HG03521 (cell line): ENCODE data around the gene TAF5.
"Not testable (repeated sequence)": the region's sequence is repeated elsewhere in the genome, so short reads cannot be mapped to it uniquely, and the experiment has no call there.

Experiments used
- ATAC-seq: cut with Tn5 transposase; IDR thresholded peaks from one replicate; pipeline ENCODE4 v1.9.1; 2021; ENCODE audit warnings: mild to moderate bottlenecking, moderate library complexity; ENCODE audit not compliant: unreplicated experiment

TAF5 gene

DNA sequence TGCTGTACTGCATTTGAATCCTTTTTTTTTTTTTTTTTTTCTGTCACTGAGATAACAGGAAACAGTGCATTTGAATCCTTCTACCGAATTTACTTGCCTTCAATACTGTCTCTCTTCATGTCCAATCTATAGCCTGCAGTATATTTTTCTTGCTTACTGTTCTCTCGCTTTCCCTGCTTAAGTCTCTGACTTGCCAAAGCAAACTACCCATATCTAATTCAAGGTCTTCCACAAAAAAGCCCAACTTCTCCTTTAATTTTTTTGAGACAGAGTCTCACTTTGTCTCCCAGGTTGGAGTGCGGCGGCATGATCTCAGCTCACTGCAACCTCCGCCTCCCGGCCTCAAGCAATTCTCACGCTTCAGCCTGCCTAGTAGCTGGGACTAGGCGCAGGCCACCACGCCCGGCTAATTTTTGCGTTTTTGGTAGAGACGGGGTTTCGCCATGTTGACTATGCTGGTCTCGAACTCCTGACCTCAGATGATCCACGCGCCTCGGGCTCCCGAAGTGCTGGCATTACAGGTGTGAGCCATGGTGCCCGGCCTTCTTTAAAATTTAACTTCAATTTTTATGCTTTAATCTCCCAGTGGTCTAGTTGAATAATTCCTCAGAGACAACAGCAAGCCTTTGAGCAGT is 29.5 kb downstream of the TAF5 start:
- ATAC-seq: no peak

- ATAC-seq: no peak
Observed at GRCh38 chr10:103413564-103413963, 45.8 kb downstream of the TAF5 start.

- no peak for ATAC-seq
Observed at GRCh38 chr10:103415581-103415980, 47.8 kb downstream of the TAF5 start.

DNA sequence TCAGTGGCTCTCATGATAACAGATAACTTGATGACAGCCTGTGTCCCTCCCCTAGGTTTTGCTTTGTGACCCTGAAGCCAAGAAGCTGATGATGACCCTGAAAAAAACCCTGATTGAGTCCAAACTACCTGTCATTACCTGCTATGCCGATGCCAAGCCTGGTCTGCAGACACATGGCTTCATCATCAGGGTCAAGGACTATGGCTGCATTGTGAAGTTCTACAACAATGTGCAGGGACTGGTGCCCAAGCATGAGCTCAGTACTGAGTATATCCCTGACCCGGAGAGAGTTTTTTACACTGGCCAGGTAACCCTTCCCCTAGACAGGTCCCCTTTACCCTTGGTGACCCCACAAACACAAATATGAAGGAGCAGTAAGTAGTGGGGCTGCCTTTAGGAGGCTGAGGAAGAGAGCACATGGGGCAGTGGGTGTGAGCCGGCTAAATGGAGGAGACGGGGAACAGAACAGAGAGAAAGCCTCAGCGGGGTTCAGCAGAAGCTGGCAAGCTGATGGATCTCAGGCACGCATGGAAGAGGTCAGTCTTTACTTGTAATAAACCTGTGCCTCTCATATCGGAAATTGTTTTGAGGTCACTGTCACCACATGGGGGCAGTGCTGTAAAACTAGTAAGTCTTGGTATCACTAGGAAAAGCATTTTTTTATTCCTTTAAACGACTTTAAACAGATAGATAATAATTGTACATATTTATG is 48.8 kb downstream of the TAF5 start:
- ATAC-seq: no peak

DNA sequence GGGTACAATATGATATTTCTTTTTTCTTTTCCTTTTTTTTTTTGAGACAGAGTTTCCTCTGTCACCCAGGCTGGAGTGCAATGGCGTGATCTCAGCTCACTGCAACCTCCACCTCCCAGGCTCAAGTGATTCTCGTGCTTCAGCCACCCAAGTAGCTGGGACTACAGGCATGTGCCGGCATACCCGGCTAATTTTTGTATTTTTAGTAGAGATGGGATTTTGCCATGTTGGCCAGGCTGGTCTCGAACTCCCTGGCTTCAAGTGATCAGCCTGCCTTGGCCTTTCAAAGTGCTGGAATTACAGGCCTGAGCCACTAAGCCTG is 49.3 kb downstream of the TAF5 start:
- ATAC-seq: not testable (repeated sequence)

DNA sequence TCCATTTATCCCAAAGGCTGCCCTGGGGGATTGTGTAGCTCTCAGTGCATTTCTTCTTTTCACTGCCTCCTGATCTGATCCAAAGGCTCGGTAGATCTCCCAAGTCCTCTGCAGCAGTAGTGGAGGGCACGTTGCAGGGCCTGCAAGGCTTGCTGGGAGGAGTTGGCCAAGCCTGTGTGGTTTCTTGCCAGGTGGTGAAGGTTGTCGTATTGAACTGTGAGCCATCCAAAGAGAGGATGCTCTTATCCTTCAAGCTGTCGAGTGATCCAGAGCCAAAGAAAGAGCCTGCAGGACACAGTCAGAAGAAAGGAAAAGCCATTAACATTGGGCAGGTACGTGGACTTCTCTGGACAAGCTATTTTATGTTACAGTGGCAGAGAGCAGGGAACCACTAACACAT is 49.8 kb downstream of the TAF5 start:
- ATAC-seq: no peak

DNA sequence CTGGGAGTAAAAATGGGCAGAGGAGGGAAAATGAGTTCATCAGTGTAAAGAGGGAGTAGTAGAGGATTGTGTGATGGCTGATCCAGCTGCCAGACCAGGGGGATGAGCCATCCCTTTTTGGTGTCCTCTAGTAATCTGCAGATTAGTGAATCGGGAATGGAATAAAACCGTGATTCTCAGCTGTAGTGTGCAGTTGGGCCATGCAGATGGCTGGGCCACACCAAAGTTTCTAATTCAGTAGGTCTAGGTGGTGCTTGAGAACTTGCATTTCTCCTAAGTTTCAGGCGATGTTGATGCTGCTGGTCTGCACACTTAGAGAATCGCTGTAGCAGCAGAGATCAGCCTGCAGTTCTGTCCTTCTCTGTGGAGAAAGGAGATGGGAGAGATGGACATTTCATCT is 51.3 kb downstream of the TAF5 start:
- ATAC-seq: no peak

DNA sequence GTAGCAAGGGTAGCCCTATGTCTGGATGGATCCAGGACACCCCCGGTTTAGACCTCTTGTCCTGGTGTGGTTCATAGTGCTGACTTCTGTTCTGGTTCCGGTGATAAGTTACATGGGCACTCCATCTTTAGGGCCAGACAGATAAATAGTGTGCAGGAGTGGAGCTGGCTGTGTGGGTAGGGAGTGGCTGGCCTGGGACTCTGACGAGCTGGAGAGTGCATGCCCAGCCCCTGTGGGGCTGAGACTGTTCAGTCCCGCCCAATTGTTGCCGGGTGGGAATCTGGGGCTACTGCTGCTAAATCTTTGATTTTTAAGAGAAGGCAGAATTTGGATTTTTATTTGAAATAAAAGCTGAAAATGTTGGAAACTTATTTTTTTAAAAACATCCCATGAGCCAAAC is 56.0 kb downstream of the TAF5 start:
- ATAC-seq: no peak

DNA sequence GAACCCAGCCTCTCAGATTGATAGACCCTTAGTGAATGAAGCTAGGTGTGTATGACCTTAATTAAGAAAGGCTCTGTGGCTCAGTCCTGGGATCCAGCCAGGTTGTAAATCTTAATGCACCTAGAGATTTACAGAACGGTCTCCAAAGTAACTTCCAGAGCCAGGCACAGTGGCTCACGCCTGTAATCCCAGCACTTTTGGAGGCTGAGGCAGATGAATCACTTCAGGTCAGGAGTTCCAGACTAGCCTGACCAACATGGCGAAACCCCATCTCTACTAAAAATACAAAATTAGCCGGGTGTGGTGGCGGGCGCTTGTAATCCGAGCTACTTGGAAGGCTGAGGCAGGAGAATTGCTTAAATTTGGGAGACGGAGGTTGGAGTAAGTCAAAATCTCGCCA is 60.1 kb downstream of the TAF5 start:
- ATAC-seq: no peak

DNA sequence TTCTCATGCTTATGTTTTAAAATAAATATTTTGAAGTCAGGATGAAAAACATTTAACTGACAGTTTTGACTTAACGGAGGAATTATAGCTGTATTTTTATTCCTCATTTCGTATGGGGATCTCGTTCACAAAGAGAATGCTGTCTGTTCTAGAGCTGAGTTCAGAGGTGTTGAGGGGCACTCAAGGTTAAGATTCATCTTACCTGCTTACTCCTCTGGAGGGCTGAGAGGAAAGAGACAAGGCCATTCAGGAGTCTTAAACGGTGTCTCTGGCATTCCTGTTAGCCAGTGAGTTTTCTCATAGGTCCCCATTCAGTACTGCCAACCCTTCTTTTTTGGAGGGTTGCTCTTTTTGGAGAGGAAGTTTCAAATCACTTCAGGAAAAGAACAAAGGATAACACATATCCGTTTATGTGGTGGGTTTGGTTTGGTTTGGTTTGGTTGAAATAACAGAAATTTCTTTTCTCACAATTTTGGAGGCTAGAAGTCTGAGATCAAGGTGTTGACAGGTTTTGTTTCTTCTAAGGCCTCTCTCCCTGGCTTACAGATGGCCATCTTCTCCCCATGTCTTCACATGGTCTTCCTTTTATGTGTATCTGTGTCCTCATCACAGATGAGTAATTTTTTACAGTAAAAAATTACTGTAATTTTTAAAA is 61.3 kb downstream of the TAF5 start:
- no peak for ATAC-seq

DNA sequence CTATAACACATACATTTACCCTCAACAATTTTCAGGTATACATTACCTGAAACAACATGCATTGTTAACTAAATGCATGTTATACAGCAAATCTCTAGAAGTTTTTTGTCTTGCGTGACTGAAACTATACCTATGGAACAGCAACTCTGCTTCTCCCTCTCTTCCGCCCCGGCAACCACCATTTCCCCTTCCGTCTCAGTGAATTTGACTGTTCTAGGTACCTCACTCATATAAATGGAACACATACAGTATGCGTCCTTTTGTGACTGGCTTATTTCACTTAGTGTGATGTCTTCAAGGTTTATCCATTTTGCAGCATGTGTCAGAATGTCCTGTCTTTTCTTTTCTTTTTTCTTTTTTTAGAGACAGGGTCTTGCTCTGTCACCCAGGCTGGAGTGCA is 61.9 kb downstream of the TAF5 start:
- no peak for ATAC-seq

- no peak for ATAC-seq
Observed at GRCh38 chr10:103431902-103432301, 64.1 kb downstream of the TAF5 start.

DNA sequence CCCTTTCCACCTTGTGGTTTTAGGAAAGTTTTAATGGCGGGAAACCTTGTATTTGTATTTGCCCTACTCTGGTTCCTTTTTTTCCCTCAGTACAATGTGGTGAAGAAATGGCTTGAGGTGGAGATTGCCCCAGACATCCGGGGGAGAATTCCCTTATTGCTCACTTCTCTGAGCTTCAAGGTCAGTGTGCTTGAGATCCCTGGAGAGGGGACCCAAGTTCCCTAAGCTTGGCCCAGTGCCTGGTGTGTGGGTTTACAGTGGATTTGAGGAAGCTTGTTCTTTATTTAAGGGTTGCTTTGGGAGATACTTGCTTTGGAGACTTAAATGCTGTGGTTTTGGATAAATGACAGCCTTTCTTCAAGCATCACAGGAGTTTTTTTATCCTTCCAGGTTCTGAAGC is 66.1 kb downstream of the TAF5 start:
- ATAC-seq: no peak
